CD4-positive, alpha-beta T cell (primary cell): Measurements from ENCODE around the gene GRM8. TPM values are rescaled to one million over a fixed set of nuclear protein-coding genes. Genes with fewer than 3 reads are reported as not detected.

ENCODE experiments used
- ATAC-seq: fragments of 200-7000 bp; cut with Tn5 transposase; one replicate; pipeline ENCODE4 v1.10.0; 2022; ENCODE audit warnings: mild to moderate bottlenecking; ENCODE audit not compliant: poor library complexity
- CTCF ChIA-PET: fragments of 350-600 bp; sonication (Branson Sonifier 250); formaldehyde crosslinking; loops from one replicate; lab custom pipeline; 2021; ENCODE audit warnings: antibody characterized with exemption, inconsistent platforms; lab: Charles Lee
- POLR2A ChIA-PET: fragments of 350-600 bp; sonication (Branson Sonifier 250); formaldehyde crosslinking; loops from one replicate; lab custom pipeline; 2021; ENCODE audit warnings: antibody characterized with exemption, inconsistent platforms; lab: Charles Lee
- DNase-seq, 14 experiments: peaks; one replicate each; pipeline ENCODE4 v3.0.0-alpha.2; 2013 to 2020; ENCODE audit warnings: mixed read lengths in 2 of 14
- H3K27ac ChIP-seq, 2 donors: one replicate each; pipeline versions ENCODE4 v1.5.1 to v1.7.0; 2013; ENCODE audit warnings: low read length in 2 of 2, low read depth in 1 of 2, mild to moderate bottlenecking in 1 of 2
- H3K27me3 ChIP-seq, 2 experiments: 1 replicate in 1 of 2; 2 replicates in 1 of 2; pipeline versions ENCODE4 v1.6.1 to v1.7.0; 2013; ENCODE audit warnings: low read length in 2 of 2, control low read depth in 1 of 2, mild to moderate bottlenecking in 1 of 2, moderate library complexity in 1 of 2; ENCODE audit not compliant: insufficient read depth in 2 of 2, control insufficient read depth in 1 of 2
- H3K36me3 ChIP-seq: one replicate; pipeline ENCODE4 v1.6.1; 2013; ENCODE audit warnings: low read length, control low read depth; ENCODE audit not compliant: insufficient read depth
- H3K4me1 ChIP-seq: one replicate; pipeline ENCODE4 v1.6.1; 2013; ENCODE audit warnings: low read length, control low read depth; ENCODE audit not compliant: insufficient read depth
- H3K4me3 ChIP-seq: one replicate; pipeline ENCODE4 v1.5.1; 2013; ENCODE audit warnings: mild to moderate bottlenecking, low read length, moderate library complexity
- H3K9me3 ChIP-seq, 2 experiments: 1 replicate in 1 of 2; 2 replicates in 1 of 2; pipeline versions ENCODE4 v1.6.1 to v1.7.0; 2013; ENCODE audit warnings: low read length in 2 of 2, mild to moderate bottlenecking in 2 of 2, control low read depth in 1 of 2, moderate library complexity in 1 of 2; ENCODE audit not compliant: control insufficient read depth in 1 of 2, insufficient read depth in 1 of 2
- H3K27ac Mint-ChIP-seq: one replicate; pipeline ENCODE4 v1.8.0; 2020; ENCODE audit warnings: mixed read lengths
- H3K27me3 Mint-ChIP-seq: one replicate; pipeline ENCODE4 v1.8.0; 2021; ENCODE audit warnings: mixed read lengths
- H3K36me3 Mint-ChIP-seq: one replicate; pipeline ENCODE4 v1.8.0; 2021; ENCODE audit warnings: low read depth, mixed read lengths
- H3K4me1 Mint-ChIP-seq: one replicate; pipeline ENCODE4 v1.8.0; 2021; ENCODE audit warnings: low read depth, mixed read lengths
- H3K4me3 Mint-ChIP-seq: one replicate; pipeline ENCODE4 v1.8.0; 2020; ENCODE audit warnings: mild to moderate bottlenecking, mixed read lengths
- H3K9me3 Mint-ChIP-seq: one replicate; pipeline ENCODE4 v1.8.0; 2020; ENCODE audit warnings: mixed read lengths
- intact Hi-C, 2 experiments: fragments of 100-400 bp; cut with DNase I in 1 of 2; cut with micrococcal nuclease in 1 of 2; formaldehyde crosslinking; loops; one replicate each; pipeline versions ENCODE4 v1.15.1 to v1.9.0; 2023 to 2025; cut with DNase I, micrococcal nuclease
- total RNA-seq, 174 experiments: library from RNA in 2 of 174; stranded (reverse) in 2 of 174; gene quantifications; one replicate each; pipeline ENCODE4 v1.2.3 and lab custom pipeline; 2021 to 2026
- TF ChIP-seq, protein P1 (sequence below): fragments of 200-600 bp; IDR thresholded peaks from one replicate; pipeline ENCODE4 v1.8.0; 2022; ENCODE audit warnings: antibody characterized with exemption, mild to moderate bottlenecking

The GRM8 gene
- total RNA-seq, 2 experiments from 2014 or later: not detected

DNA sequence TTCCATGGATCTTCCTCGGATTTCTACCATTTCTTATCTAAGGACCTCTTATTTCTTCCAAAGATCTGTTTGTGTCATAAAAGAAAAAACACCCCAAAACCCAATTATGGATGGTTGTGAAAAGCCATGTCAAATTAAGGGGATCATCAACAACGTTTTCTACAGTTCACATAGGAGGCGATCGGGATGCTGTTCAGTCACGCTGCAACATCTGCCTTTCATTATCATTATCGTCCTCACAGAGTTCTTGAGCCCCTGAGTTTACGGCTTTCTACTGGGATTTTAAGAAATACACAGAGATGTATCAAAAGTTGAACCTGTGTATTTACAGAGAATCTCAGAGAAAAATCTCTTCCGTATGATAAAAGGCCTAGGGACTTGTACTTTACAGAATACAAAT lies 101.4 kb downstream of the GRM8 start:
- peaks cover 46% of the 10 kb centered on the region for H3K27me3 Mint-ChIP-seq

DNA sequence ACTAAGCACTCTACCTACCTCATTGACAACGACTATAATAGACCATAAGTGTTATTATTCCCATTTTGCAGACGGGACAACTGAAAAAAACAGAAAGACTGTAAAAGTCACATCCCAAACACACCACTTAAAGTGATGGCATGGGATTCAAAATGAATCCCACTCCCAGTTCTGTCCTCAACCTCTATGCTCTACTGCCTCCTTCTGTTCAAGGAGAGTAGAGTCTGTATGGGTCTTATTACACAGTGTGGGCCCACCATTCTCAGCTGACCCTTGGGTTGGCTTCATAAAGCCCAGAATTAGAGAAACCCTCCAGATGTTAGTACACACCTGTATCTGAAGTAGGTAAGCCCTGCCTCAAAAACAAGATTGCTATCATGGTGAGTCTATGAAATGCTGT lies 102.2 kb downstream of the GRM8 start:
- no peaks in the 10 kb centered on the region for H3K4me1 Mint-ChIP-seq
- H3K9me3 Mint-ChIP-seq: no peaks in the 10 kb centered on the region
- TF ChIP-seq, protein P1, sequence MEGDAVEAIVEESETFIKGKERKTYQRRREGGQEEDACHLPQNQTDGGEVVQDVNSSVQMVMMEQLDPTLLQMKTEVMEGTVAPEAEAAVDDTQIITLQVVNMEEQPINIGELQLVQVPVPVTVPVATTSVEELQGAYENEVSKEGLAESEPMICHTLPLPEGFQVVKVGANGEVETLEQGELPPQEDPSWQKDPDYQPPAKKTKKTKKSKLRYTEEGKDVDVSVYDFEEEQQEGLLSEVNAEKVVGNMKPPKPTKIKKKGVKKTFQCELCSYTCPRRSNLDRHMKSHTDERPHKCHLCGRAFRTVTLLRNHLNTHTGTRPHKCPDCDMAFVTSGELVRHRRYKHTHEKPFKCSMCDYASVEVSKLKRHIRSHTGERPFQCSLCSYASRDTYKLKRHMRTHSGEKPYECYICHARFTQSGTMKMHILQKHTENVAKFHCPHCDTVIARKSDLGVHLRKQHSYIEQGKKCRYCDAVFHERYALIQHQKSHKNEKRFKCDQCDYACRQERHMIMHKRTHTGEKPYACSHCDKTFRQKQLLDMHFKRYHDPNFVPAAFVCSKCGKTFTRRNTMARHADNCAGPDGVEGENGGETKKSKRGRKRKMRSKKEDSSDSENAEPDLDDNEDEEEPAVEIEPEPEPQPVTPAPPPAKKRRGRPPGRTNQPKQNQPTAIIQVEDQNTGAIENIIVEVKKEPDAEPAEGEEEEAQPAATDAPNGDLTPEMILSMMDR: no peak
- Histone ChIP-seq H3K9me3 (no peaks in the 10 kb centered on the region), H3K4me3 (no peak overlapping the region), H3K27ac (no peak overlapping the region), H3K27me3 (peaks cover 0 to 6% of the 10 kb centered on the region in 2 experiments), H3K36me3 (no peaks in the 10 kb centered on the region), H3K4me1 (no peaks in the 10 kb centered on the region)
- intact Hi-C loops: no loop called here
- ATAC-seq (no peak), DNase-seq (no peak)
- ChIA-PET CTCF (no interaction called here), POLR2A (no interaction called here)
- H3K27me3 Mint-ChIP-seq: peaks cover 41% of the 10 kb centered on the region
- no peak overlapping the region for H3K27ac Mint-ChIP-seq
- no peaks in the 10 kb centered on the region for H3K36me3 Mint-ChIP-seq
- no peak overlapping the region for H3K4me3 Mint-ChIP-seq

More for the DNA sequence above, 101.4 kb downstream of the GRM8 start:
- Histone ChIP-seq H3K4me1 (no peaks in the 10 kb centered on the region), H3K4me3 (no peak overlapping the region), H3K27me3 (peaks cover 0 to 6% of the 10 kb centered on the region in 2 experiments), H3K36me3 (no peaks in the 10 kb centered on the region), H3K27ac (no peak overlapping the region), H3K9me3 (no peaks in the 10 kb centered on the region)
- no peaks in the 10 kb centered on the region for H3K36me3 Mint-ChIP-seq
- TF ChIP-seq, protein P1: no peak
- no peak overlapping the region for H3K27ac Mint-ChIP-seq
- H3K4me3 Mint-ChIP-seq: no peak overlapping the region
- DNase-seq (no peak), ATAC-seq (no peak)
- peaks cover under 1% of the 10 kb centered on the region for H3K9me3 Mint-ChIP-seq
- ChIA-PET CTCF (no interaction called here), POLR2A (no interaction called here)
- intact Hi-C loops: no loop called here
- H3K4me1 Mint-ChIP-seq: no peaks in the 10 kb centered on the region

DNA sequence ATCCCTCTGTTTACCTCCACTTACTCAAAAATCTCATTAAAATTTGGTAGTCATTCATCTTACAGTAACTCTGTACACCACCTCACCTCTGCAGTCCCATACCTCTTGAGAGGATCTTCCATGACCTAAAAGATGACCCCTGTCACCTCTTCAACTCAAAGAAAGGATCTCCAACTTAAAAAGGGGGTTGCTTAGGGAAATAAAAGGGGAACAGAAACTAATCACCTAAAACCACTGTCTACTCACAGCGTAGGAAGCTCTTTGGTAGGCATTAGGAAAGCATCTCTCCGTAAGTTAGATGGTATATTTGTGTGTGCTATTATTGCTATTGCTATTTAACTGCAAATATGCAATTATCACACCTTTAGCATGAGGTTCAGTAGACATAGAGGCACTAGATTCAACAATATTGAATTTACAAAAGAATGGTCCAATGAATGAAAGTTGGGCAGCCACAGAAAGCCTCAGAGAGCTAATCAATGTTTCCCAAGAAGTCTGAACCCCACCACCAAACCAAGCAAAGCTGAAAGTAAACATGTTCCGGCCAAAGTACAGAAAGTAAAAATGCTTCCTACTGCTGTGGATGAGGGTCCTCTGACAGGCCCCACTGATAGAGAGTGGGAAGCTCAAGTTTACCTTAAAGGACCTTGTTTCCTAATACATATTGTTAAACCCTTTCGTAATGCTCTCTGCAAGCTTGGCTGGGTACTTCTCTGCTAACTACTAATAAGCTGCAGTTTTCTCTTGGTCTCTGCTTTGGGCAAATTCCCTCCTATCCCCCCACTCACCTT lies 105.8 kb downstream of the GRM8 start:
- ATAC-seq: no peak
- Mint-ChIP-seq H3K27ac (no peak overlapping the region), H3K36me3 (no peaks in the 10 kb centered on the region), H3K27me3 (peaks cover 35% of the 10 kb centered on the region), H3K9me3 (no peaks in the 10 kb centered on the region), H3K4me3 (no peak overlapping the region), H3K4me1 (no peaks in the 10 kb centered on the region)
- Histone ChIP-seq H3K27me3 (peaks cover 0 to 6% of the 10 kb centered on the region in 2 experiments), H3K4me3 (no peak overlapping the region), H3K9me3 (no peaks in the 10 kb centered on the region), H3K36me3 (no peaks in the 10 kb centered on the region), H3K4me1 (no peaks in the 10 kb centered on the region), H3K27ac (no peak overlapping the region)
- ChIA-PET CTCF (no interaction called here), POLR2A (no interaction called here)
- TF ChIP-seq, protein P1: no peak
- no peak for DNase-seq
- intact Hi-C loops: no loop called here
